IPS DF 6.9 (cell line): ENCODE data around the gene ANKRD36.
"Not testable (repeated sequence)": the region's sequence is repeated elsewhere in the genome, so short reads cannot be mapped to it uniquely, and the experiment has no call there.

Experiments used
- DNase-seq: peaks from one replicate; pipeline ENCODE4 v3.0.0-alpha.2; 2013; ENCODE audit warnings: low read depth, low spot score
- H3K27ac ChIP-seq: one replicate; pipeline ENCODE4 v1.5.1; 2013; ENCODE audit warnings: low read length, control low read depth
- H3K27me3 ChIP-seq: 2 replicates; pipeline ENCODE4 v1.6.1; 2013; ENCODE audit warnings: mild to moderate bottlenecking, low read length; ENCODE audit not compliant: control insufficient read depth, insufficient read depth
- H3K36me3 ChIP-seq: 2 replicates; pipeline ENCODE4 v1.6.1; 2013; ENCODE audit warnings: low read length; ENCODE audit not compliant: control insufficient read depth, insufficient read depth
- H3K4me1 ChIP-seq: 2 replicates; pipeline ENCODE4 v1.6.1; 2013; ENCODE audit warnings: low read length; ENCODE audit not compliant: control insufficient read depth, insufficient read depth
- H3K4me3 ChIP-seq: 2 replicates; pipeline ENCODE4 v1.5.1; 2013; ENCODE audit warnings: mild to moderate bottlenecking, low read length
- H3K9me3 ChIP-seq: 2 replicates; pipeline ENCODE4 v1.6.1; 2013; ENCODE audit warnings: low read length, inconsistent platforms; ENCODE audit not compliant: control insufficient read depth, insufficient read depth
- WGBS: extraction: QIAGEN DNeasy Blood & Tissue Kit; methylation state at CpG from one replicate; pipeline ENCODE4 v1.1.7; 2013; ENCODE audit warnings: mixed read lengths, missing lambda C conversion rate; ENCODE audit not compliant: insufficient read length, insufficient coverage; 5-methylcytosine and 5-hydroxymethylcytosine counted together

Gene ANKRD36

DNA sequence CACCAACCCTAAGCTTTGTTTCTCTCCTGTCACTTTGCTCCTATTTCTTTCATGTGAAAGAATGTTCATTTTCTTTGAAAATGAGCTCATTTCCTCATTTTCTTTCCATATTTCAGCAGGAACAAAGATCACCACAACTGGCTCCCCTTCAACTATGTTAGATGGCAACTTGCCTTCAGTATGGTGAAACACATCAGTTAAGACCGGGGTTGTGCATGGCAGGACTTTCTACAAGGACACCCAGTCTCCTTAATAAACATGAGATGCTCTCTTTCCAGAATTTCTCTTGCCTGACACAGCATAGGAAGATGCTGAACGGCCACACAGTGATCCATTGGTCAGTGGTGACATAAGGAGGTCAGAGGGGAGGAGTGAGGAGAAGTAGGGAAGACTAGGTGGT, 172.2 kb downstream of the ANKRD36 start:
- WGBS: no CpG with 5 or more reads among the region's 2 CpGs
- not testable (repeated sequence) for H3K27me3 ChIP-seq, H3K36me3 ChIP-seq, DNase-seq, H3K4me1 ChIP-seq, H3K4me3 ChIP-seq, H3K27ac ChIP-seq, H3K9me3 ChIP-seq

DNA sequence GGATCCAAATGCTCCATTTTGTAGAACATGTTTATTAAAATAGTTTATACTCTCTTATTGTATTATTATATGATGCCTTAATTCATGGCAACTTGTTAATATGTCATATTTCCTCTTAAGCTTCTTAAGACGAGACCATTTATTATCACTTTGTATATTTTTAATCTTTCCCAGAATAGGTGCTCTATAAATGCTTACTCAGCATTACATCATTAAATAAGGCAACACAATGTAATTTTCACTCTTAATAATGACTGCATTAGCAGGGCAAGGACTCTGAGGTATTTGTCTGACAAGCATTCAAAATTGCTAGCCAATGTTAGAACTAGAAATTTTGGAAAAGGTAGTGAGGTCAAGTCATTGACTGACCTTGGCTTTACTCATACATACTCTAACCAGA, 180.7 kb downstream of the ANKRD36 start:
- WGBS: no CpG with 5 or more reads among the region's 1 CpG
- DNase-seq, H3K9me3 ChIP-seq, H3K36me3 ChIP-seq, H3K4me3 ChIP-seq, H3K27ac ChIP-seq, H3K27me3 ChIP-seq, H3K4me1 ChIP-seq: not testable (repeated sequence)
